D341Med (cell line): ENCODE data around the gene CUX1.

ENCODE experiments used
- DNase-seq: peaks from one replicate; pipeline ENCODE4 v3.0.0; 2012; ENCODE audit warnings: low spot score

The CUX1 gene

GRCh38 chr7:102244601-102245000 lies 427.2 kb downstream of the CUX1 start:
- DNase-seq = no peak

GRCh38 chr7:102248081-102248455 lies 430.6 kb downstream of the CUX1 start:
- no peak for DNase-seq

GRCh38 chr7:102248456-102249395 lies 431.3 kb downstream of the CUX1 start:
- no peak for DNase-seq

- DNase-seq = peak; percentile 27
These were observed 434.3 kb downstream of the CUX1 start for GRCh38 chr7:102251531-102252365.

- DNase-seq = no peak
These were observed 435.0 kb downstream of the CUX1 start for GRCh38 chr7:102252366-102252982.

GRCh38 chr7:102253066-102253972 lies 435.9 kb downstream of the CUX1 start:
- DNase-seq = peak; percentile 24

- peak; percentile 22 for DNase-seq
These were observed 436.5 kb downstream of the CUX1 start for GRCh38 chr7:102253973-102254370.

- DNase-seq = no peak
These were observed 437.1 kb downstream of the CUX1 start for GRCh38 chr7:102254521-102254920.

GRCh38 chr7:102255501-102255900 lies 438.1 kb downstream of the CUX1 start:
- no peak for DNase-seq

GRCh38 chr7:102255916-102256315 lies 438.5 kb downstream of the CUX1 start:
- no peak for DNase-seq

- DNase-seq = no peak
These were observed 440.8 kb downstream of the CUX1 start for GRCh38 chr7:102258073-102258748.

GRCh38 chr7:102258749-102259107 lies 441.3 kb downstream of the CUX1 start:
- no peak for DNase-seq

GRCh38 chr7:102260856-102261255 lies 443.4 kb downstream of the CUX1 start:
- DNase-seq = no peak

- DNase-seq = no peak
These were observed 444.0 kb downstream of the CUX1 start for GRCh38 chr7:102261451-102261850.

- no peak for DNase-seq
These were observed 445.1 kb downstream of the CUX1 start for GRCh38 chr7:102262546-102262945.

GRCh38 chr7:102264367-102264891 lies 447.0 kb downstream of the CUX1 start:
- no peak for DNase-seq

- DNase-seq = no peak
These were observed 449.1 kb downstream of the CUX1 start for GRCh38 chr7:102266541-102266940.

GRCh38 chr7:102268635-102269034 lies 451.2 kb downstream of the CUX1 start:
- no peak for DNase-seq

- DNase-seq = no peak
These were observed 452.9 kb downstream of the CUX1 start for GRCh38 chr7:102270178-102270887.

- no peak for DNase-seq
These were observed 453.9 kb downstream of the CUX1 start for GRCh38 chr7:102271158-102271798.
